Gastrocnemius medialis (tissue), 4 donors: ENCODE data around the gene CTIF. TPM values are rescaled to one million over a fixed set of nuclear protein-coding genes. Genes with fewer than 3 reads are reported as not detected.

Experiments used
- ATAC-seq, 2 donors: fragments of 150-250 bp; one replicate each; pipeline ENCODE4 v1.9.1; 2016
- DNase-seq, 2 donors: peaks; one replicate each; pipeline ENCODE4 v3.0.0-alpha.2; 2019
- H3K27ac ChIP-seq, 4 donors: fragments of 200-600 bp; sonication (generic); 1 replicate in 1 of 4; 2 replicates in 3 of 4; pipeline ENCODE4 v1.5.1; 2016 to 2018; ENCODE audit warnings: mild to moderate bottlenecking in 2 of 4, moderate library complexity in 1 of 4
- H3K27me3 ChIP-seq, 3 donors: fragments of 200-600 bp; sonication (generic) in 2 of 3; 1 replicate in 1 of 3; 2 replicates in 2 of 3; pipeline versions ENCODE4 v1.5.1 to v1.6.0; 2016 to 2019; ENCODE audit warnings: mild to moderate bottlenecking in 1 of 3, moderate library complexity in 1 of 3
- H3K36me3 ChIP-seq, 2 donors: fragments of 200-600 bp; sonication (generic) in 1 of 2; one replicate each; pipeline ENCODE4 v1.5.1; 2017 to 2018
- H3K4me1 ChIP-seq, 2 donors: fragments of 200-600 bp; sonication (generic) in 1 of 2; one replicate each; pipeline ENCODE4 v1.5.1; 2016 to 2017; ENCODE audit warnings: mild to moderate bottlenecking in 2 of 2
- H3K4me3 ChIP-seq, 4 donors: fragments of 200-600 bp; sonication (generic) in 3 of 4; 1 replicate in 1 of 4; 2 replicates in 3 of 4; pipeline ENCODE4 v1.5.1; 2016 to 2019; ENCODE audit warnings: mild to moderate bottlenecking in 2 of 4
- H3K9me3 ChIP-seq, 3 donors: fragments of 200-600 bp; sonication (generic) in 2 of 3; 1 replicate in 1 of 3; 2 replicates in 2 of 3; pipeline ENCODE4 v1.5.1; 2016 to 2019
- POLR2A ChIP-seq, 2 donors: fragments of 450-650 bp; IDR thresholded peaks; one replicate each; pipeline ENCODE4 v1.6.1; 2017; ENCODE audit warnings: antibody characterized with exemption in 2 of 2, mild to moderate bottlenecking in 2 of 2, moderate library complexity in 2 of 2
- in situ Hi-C, 4 donors: fragments of 200-750 bp; cut with MboI; loops; one replicate each; pipeline versions ENCODE4 v1.15.0 to v1.8.0; 2017; ENCODE audit warnings: low sequenced_read_pairs in 4 of 4
- intact Hi-C: fragments of 100-400 bp; cut with DNase I; formaldehyde crosslinking; loops from one replicate; pipeline ENCODE4 v1.15.1; 2023; ENCODE audit warnings: low total_unique reads
- total RNA-seq, 4 donors: library from RNA; depleted of rRNA; stranded (reverse); fragments of >200 nt; gene quantifications; one replicate each; pipeline versions ENCODE4 v1.1.0 to v1.2.3, GENCODE V29; 2016
- TF ChIP-seq, protein P1 (sequence below), 5 experiments: fragments of 450-650 bp in 3 of 5; fragments of 200-600 bp in 2 of 5; sonication (generic) in 2 of 5; IDR thresholded peaks in 4 of 5; conservative IDR thresholded peaks in 1 of 5; 1 replicate in 4 of 5; 2 replicates in 1 of 5; pipeline ENCODE4 v1.5.1; 2016 to 2019; ENCODE audit warnings: antibody characterized with exemption in 5 of 5, mild to moderate bottlenecking in 3 of 5, moderate library complexity in 3 of 5

The CTIF gene
- total RNA-seq, 4 donors from 2014 or later, result 20.2 to 35.4 (median 23.1) TPM

DNA sequence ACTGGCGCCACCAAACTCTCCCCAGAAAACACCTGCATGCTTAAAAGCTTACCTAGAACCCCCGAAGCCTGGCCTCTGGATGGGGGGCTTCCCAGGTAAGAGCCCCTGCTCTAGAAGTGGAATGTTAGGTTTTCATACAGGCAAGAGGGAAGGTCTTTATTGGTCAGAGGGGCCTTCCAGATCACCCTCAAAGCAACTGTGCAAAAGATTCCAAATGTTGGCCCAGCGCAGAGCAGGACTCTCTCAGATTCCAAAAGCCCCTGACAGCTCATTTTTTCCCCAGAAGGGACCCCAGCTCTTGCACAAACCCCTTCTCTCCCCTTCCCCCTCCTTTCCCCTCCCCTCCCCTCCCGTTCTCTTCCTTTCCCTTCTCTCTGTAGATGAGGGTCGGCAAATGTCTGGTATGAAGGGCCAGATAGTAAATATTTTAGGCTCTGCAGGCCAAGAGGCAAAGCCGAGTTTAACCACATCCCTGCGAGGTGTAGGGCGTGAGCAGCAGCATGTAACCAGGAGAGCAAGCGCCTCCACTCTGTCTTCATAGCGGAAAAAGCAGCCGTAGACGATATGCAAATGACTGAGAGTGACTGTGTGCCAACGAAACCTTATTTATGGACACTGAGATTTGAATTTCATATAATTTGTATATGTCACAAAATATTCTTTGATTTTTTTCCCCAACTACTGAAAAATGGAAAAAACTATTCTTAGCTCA is 295.0 kb downstream of the CTIF start:
- no peaks in the 10 kb centered on the region for H3K9me3 ChIP-seq
- intact Hi-C loops, result no loop called here
- H3K36me3 ChIP-seq, result no peaks in the 10 kb centered on the region
- ATAC-seq, result no peak
- H3K4me3 ChIP-seq, result no peak overlapping the region
- DNase-seq, result peak in 1 of 2 donors; percentile 12
- no peaks in the 10 kb centered on the region for H3K27me3 ChIP-seq
- peaks cover 1 to 4% of the 10 kb centered on the region in 2 donors for H3K4me1 ChIP-seq
- in situ Hi-C loops, result no loop called here
- no peak overlapping the region for H3K27ac ChIP-seq
- TF ChIP-seq, protein P1, sequence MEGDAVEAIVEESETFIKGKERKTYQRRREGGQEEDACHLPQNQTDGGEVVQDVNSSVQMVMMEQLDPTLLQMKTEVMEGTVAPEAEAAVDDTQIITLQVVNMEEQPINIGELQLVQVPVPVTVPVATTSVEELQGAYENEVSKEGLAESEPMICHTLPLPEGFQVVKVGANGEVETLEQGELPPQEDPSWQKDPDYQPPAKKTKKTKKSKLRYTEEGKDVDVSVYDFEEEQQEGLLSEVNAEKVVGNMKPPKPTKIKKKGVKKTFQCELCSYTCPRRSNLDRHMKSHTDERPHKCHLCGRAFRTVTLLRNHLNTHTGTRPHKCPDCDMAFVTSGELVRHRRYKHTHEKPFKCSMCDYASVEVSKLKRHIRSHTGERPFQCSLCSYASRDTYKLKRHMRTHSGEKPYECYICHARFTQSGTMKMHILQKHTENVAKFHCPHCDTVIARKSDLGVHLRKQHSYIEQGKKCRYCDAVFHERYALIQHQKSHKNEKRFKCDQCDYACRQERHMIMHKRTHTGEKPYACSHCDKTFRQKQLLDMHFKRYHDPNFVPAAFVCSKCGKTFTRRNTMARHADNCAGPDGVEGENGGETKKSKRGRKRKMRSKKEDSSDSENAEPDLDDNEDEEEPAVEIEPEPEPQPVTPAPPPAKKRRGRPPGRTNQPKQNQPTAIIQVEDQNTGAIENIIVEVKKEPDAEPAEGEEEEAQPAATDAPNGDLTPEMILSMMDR (IDR thresholded peaks at IDR 0.05 in 4 of 5, conservative IDR thresholded peaks at IDR 0.05 in 1 of 5), result no peak
- no peak for TF ChIP-seq POLR2A (IDR thresholded peaks at IDR 0.05)

DNA sequence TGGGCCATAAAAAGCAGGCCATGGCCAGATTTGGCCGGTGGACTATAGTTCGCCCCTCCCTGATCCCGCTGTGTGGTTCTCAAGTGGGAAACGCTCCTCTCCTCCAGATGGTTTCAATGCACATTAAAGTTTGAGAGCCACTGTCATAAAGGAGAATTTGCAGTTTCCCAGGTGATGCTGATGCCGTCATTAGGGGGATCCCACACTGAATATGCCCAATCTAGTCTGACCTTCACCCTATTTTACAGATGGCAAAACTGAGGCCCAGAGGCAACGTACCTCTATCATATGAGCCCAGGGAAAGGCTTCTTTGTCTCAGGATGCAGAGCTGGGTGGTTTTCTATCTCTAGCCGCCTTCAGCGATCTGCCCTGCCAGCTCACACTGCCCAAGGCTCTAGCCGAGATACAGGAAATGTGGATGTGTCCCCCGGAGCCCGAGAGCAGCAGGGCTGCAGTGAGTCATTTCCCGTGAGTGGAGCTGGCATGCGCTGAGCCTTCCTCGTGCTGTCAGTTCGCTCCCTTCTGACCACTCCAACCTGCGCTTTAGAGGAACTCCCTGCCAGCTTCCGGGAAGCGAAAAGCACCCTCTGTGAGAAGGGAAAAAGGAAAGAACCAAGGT is 295.7 kb downstream of the CTIF start:
- Histone ChIP-seq H3K27me3 (no peaks in the 10 kb centered on the region), H3K4me1 (peaks cover 6 to 7% of the 10 kb centered on the region in 2 donors), H3K27ac (no peak overlapping the region), H3K4me3 (no peak overlapping the region), H3K36me3 (no peaks in the 10 kb centered on the region), H3K9me3 (no peaks in the 10 kb centered on the region)
- TF ChIP-seq, protein P1 (IDR thresholded peaks at IDR 0.05 in 4 of 5, conservative IDR thresholded peaks at IDR 0.05 in 1 of 5), result no peak
- TF ChIP-seq POLR2A (IDR thresholded peaks at IDR 0.05), result no peak
- in situ Hi-C loops (no loop called here), intact Hi-C loops (no loop called here)
- DNase-seq (peak; percentile 30 to 49), ATAC-seq (peak in 1 of 2 donors; percentile 37)

DNA sequence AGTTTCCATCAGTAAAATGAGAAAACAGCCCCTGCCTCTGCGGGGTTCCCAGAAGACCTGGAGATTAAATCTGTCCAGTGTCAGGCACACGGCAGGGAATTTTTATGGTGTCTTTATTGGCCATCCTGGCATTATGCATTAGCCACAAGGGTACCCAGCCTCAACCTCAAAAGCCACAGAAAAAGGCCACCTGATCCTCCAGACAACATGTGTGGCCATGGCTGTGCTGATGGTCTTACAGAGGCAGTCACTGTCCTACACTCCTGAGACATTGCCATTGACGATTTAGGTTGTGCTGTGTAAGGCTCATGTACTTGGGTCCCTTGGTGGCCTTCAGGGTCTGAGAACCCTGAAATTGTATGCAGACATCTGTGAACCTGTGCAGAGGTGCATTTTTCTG is 296.3 kb downstream of the CTIF start:
- intact Hi-C loops, result no loop called here
- Histone ChIP-seq H3K27me3 (no peaks in the 10 kb centered on the region), H3K4me1 (peaks cover 9 to 13% of the 10 kb centered on the region in 2 donors), H3K9me3 (no peaks in the 10 kb centered on the region), H3K4me3 (no peak overlapping the region), H3K36me3 (no peaks in the 10 kb centered on the region), H3K27ac (no peak overlapping the region)
- in situ Hi-C loops, result no loop called here
- no peak for TF ChIP-seq POLR2A (IDR thresholded peaks at IDR 0.05)
- TF ChIP-seq, protein P1 (IDR thresholded peaks at IDR 0.05 in 4 of 5, conservative IDR thresholded peaks at IDR 0.05 in 1 of 5), result no peak
- no peak for DNase-seq
- no peak for ATAC-seq

- no peak for TF ChIP-seq POLR2A (IDR thresholded peaks at IDR 0.05)
- TF ChIP-seq, protein P1 (IDR thresholded peaks at IDR 0.05 in 4 of 5, conservative IDR thresholded peaks at IDR 0.05 in 1 of 5), result no peak
- Histone ChIP-seq H3K4me3 (no peak overlapping the region), H3K9me3 (no peaks in the 10 kb centered on the region), H3K4me1 (peaks cover 9 to 18% of the 10 kb centered on the region in 2 donors), H3K27me3 (no peaks in the 10 kb centered on the region), H3K27ac (no peak overlapping the region), H3K36me3 (no peaks in the 10 kb centered on the region)
- intact Hi-C loops, result no loop called here
- ATAC-seq (no peak), DNase-seq (no peak)
- in situ Hi-C loops, result no loop called here
Observed at GRCh38 chr18:48835745-48836170, 296.9 kb downstream of the CTIF start.
